Stomach (tissue), 4 donors: ENCODE measurements around the gene MEGF8.

Experiments used
- CTCF ChIP-seq, 7 experiments: fragments of 450-650 bp in 4 of 7; fragments of 200-600 bp in 3 of 7; sonication (generic) in 3 of 7; IDR thresholded peaks; one replicate each; pipeline ENCODE4 v1.5.1; 2016 to 2019; ENCODE audit warnings: antibody characterized with exemption in 7 of 7, control low read depth in 2 of 7, mild to moderate bottlenecking in 1 of 7
- POLR2A ChIP-seq, 4 donors: fragments of 450-650 bp; IDR thresholded peaks; one replicate each; pipeline ENCODE4 v1.6.1; 2016; ENCODE audit warnings: antibody characterized with exemption in 4 of 4, control low read depth in 2 of 4, mild to moderate bottlenecking in 1 of 4, moderate library complexity in 1 of 4

DNA sequence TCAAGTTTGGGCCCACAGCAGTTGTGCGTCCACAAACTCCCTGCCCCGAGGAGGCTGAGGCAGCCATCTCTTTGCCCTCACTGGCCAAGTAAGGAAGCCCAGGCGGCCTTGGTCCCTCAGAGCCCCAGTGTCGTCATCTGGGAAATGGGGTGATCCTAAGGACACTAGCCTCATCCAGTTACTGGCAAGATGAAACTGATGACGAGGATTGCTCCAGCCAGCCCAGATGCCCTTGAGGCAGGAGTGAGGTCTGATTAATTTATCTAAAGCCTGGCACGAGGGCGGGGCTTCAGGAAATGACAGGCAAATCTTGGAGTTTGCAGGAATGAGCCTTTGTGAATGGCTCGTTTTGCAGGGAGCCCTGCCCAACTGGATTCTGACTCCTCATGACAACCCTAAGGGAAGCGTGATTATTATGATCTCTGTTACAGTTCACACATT, 96.2 kb downstream of the MEGF8 start:
- TF ChIP-seq CTCF (IDR thresholded peaks at IDR 0.05) = no peak
- TF ChIP-seq POLR2A (IDR thresholded peaks at IDR 0.05) = no peak
